ENCODE measurements around the gene TFAP2E.

Gene TFAP2E

DNA sequence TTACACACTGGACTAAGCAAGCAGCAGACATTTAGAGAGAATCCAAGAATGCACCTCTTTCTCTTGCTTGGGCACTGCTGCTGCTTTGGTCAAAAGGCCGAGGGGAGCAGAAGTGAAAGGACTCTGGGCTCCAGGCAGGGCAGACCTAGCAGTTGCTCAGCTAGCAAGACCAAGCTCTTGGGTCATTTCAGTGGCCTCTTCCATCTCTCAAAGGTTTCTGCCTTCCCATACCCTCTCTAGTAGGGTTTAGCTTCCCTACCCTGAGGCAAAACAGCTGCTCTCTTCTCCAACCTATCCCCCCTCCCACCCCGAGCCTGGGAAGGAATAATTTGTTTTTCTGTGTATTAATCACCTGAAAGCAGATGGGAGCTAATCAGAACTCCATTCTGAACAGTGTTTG lies 25.8 kb downstream of the TFAP2E start:
- no peak for DNase-seq

DNA sequence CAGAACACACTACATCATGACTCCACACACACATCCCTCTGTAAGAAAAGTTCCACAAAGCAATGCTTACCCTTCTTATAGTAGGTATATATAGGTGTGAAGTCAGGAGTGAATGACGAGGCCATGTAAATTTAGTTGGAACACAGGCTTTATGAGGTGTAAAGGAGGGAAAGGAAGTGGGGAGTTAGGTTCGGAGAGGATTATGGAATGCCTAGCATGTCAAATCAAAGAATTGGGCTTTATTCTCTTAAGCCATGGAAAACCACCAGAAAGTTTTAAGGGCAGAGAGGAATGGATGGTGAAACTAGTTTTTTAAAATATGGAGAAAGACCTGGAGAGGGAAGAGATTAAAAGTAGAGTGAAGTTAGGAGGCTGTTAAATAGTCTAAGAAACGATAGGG lies 26.3 kb downstream of the TFAP2E start:
- DNase-seq, result no peak

DNA sequence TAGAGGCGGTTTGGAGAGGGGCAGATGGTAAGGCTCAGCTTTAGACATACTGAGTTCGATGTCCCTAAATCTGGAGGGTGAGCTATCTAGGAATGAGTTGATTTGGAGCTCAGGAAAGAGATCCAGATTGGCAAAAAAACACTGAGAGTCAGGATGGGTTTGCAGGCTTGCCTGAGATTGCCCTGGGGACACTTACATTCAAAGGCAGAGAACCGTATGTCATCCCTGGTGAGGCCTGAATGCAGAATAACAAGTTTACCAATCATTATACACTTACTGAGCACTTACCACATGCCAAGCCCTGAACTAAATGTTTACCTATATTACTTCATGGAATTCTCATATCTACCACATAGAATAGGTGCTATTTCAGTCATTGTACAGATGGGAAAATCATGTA lies 27.5 kb downstream of the TFAP2E start:
- DNase-seq, result no peak

DNA sequence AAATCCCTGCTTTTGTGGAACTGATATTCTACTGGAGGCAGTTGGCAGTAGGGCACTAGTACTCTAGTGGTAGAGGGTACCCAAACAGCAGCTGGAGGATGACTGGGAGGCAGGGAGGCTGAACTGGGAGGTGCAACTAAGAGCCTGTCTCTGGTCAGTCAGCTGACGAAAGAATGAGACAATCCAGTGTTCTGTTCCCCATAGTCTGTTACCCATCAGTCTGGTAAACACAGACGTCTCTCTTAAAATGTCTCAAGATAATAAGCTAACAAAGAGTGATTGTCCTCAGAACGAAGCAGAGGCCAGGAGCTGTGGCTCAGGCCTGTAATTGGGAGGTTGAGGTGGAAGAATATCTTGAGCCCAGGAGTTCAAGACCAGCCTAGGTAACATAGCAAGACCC lies 30.4 kb downstream of the TFAP2E start:
- no peak for DNase-seq

GRCh38 chr1:35603941-35604340 lies 30.8 kb downstream of the TFAP2E start:
- DNase-seq, result no peak

- DNase-seq, result no peak
These were observed 32.2 kb downstream of the TFAP2E start for GRCh38 chr1:35605071-35605866.

DNA sequence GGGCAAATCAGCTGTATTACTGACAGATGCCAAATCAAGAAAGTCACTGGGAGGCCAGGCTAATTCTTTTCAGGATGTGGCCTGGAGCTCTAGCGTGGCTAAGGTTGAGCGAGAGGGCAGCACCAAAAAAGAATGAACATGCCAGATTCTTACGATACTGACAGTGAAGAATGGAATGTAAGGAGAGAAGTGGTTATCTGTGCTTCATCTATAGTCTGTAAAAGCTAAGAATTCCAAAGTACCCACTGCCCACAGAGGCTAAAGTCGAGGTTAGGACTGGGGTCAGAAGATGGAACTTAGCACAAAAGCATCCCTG lies 32.7 kb downstream of the TFAP2E start:
- DNase-seq, result no peak

- DNase-seq, result no peak
These were observed 38.5 kb downstream of the TFAP2E start for GRCh38 chr1:35611655-35612054.

GRCh38 chr1:35615440-35615839 lies 42.3 kb downstream of the TFAP2E start:
- DNase-seq, result no peak

DNA sequence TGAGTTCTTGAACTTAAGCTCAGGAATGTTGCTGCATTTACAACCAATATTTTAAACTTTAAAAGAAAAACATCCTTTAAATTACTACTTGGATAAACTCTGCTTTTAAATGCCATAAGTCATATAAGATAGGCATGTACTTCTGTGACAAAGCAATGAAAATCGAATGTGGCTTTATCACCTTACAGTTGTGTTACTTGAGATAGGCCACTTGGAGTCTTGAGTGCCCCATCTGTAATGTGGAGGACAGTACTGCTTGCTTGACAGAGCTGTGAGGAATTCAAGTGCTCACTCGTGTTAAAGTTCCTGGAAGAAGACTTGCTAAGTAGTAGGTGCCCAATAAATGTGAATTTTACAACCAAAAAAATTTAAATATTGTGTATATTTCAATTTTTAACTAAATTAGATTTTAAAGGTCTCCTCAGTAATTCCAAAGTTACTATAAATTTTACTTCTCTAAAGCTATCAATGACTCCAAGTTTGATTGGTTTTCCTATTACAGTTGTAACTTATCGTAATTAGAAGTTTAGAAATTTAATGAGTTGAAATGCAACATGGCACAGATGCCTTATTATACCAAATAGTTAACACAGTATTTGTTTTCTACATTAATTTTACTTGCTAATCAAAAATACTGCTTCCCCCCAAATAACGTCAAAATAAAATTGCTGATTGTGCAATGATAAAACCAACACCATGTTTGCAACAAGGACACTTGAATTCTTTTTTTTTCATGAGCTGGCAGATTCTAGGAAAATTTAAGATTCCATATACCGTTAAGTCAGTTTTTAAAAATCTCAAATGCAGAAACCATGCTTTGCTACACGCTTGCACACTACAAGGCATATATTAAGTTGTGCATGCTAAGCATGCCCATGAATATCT lies 46.4 kb downstream of the TFAP2E start:
- DNase-seq, result no peak

DNA sequence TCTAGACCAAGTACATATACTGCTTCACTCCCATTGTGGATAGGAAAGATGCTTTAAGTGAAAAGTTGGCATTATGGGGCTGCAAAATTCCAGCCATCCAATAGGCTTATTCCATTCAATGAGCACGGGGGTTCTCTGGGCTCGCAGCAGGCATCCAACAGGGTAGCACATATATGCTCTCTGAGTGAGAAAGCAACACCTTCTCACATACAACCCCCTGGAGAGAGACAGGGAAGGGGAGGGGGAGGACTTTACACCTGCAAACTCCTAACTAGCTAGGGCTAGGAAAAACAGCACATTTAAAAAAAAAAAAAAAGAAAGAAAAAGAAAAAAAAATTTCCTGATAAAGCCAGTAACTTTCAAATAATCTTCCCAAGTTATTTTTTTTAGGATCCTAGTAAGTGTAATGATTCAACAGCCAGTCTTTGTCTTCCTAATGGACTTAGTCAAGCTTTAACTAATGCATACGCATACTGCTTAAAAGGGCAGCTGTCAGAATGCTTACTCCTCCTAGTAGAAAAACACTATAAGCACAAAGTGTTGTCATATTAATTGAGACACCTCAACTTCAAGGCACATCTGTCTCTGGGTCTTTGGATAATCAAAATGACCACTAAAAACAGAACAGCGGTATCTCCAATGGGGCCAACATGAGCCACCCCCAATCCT lies 49.5 kb downstream of the TFAP2E start:
- no peak for DNase-seq

DNA sequence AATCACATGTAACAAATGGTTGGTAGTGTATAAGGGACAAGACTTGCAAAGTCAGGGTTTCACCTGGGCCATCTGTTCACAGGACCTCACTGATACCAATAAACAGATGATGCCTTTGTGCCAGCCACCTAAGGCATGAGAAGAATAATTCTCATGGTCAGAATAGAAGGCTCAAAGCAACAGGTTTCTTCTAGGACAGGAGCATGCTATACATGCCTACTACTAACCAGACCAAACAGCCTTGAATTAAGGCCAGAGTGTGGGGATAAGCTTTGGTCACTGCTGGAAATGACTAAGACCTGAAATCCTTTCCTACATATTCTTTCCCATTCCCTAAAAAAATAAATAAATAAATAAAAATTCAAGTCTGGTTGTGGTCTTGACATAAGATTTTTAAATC lies 50.7 kb downstream of the TFAP2E start:
- no peak for DNase-seq

GRCh38 chr1:35629051-35629450 lies 55.9 kb downstream of the TFAP2E start:
- DNase-seq, result no peak

DNA sequence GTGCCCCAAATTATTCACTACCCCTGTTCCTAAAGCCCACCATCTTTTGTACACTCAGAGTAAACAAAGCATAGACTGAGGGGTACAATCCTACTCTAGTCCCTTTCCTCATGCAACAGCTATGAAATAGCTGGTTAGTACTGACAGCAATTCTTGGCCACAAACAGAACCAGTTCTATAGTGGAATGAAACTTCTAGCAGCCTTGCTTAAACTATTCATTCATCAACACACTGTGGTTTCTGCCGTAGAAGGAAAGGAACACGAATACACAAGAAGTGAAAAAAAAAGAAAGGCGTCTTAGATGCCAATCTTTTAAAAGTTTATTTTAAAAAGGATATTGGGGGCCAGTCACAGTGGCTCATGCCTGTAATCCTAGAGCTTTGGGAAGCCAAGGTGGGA lies 58.3 kb downstream of the TFAP2E start:
- DNase-seq, result no peak

- no peak for DNase-seq
These were observed 60.4 kb downstream of the TFAP2E start for GRCh38 chr1:35633547-35633946.

DNA sequence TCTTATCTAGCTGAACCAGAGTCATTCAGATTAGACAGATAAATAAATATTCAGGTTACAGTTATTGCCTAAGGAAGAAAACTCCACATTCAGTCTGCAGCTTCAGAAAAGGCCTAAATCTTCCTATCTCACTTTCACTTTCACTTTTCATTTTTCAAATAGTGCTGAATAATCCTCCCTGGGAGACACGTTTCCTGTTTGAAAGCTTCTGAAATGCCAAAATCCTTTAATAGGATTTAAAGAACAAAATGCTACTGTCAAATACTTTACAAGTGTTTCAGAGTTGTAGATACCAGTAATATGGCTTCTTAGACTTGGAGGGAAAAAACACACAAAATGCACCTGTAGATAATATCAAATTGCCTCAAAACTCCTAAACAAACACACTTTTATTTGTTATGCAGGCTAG lies 64.3 kb downstream of the TFAP2E start:
- DNase-seq, result no peak

- no peak for DNase-seq
These were observed 67.5 kb downstream of the TFAP2E start for GRCh38 chr1:35640380-35641232.

- peak; percentile 97 for DNase-seq
These were observed 68.2 kb downstream of the TFAP2E start, which contains the start of gene PSMB2 for GRCh38 chr1:35641233-35641866. Gene PSMB2 (minus strand): TSS chr1:35641526. CDS start chr1:35641432, 94 bp downstream.

DNA sequence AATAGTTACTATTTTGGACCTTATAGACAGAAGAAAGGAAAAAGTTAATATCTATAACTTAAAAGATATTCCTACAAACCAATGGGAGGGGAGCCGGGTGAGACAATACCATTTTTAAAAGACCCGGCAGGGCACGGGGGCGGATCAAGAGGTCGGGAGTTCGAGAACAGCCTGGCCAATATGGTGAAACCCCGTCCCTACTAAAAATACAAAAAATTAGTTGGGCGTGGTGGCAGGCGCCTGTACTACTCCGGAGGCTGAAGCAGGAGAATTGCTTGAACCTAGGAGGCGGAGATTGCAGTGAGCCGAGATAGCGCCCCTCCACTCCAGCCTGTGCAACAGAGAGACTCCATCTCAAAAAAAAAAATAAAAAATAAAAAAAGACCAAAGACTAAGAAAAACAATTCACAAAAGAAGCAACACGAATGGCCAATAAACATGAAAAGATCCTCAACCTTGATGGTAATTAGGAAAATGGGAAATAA lies 69.4 kb downstream of the TFAP2E start:
- no peak for DNase-seq

- no peak for DNase-seq
These were observed 71.1 kb downstream of the TFAP2E start for GRCh38 chr1:35644204-35644603.
